Stimulated activated CD8-positive, alpha-beta memory T cell treated with anti-CD3 and anti-CD28 coated beads, Interleukin-4, amount 100 ng/mL, for 1 hour (primary cell): ENCODE measurements around the gene GRIN2C.
"Not testable (repeated sequence)": the region's sequence is repeated elsewhere in the genome, so short reads cannot be mapped to it uniquely, and the experiment has no call there.

Experiments
- DNase-seq, 2 donors: peaks; one replicate each; pipeline ENCODE4 v3.0.0-alpha.2; 2020; ENCODE audit warnings: low read depth in 2 of 2, low spot score in 1 of 2

GRIN2C gene

DNA sequence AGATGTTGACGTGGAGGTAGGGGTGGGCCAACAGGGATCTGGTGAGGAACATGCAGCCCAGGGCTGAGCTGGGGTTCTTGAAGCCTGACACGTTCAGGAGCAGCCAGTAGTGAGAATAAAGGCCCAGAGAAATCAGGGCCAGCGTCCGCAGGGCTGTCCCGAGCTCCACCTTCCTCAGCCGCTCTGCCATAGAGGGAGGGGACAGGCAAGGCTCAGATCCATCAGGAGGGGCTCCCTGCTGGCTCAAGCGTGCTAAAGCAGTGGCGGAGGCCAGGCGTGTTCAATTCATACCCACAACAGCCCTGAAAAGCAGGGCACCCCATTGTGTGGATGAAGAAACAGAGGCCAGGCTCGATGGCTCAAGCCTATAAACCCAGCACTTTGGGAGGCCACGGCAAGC, 21.4 kb upstream of the GRIN2C start:
- DNase-seq = no peak

- no peak for DNase-seq
These were observed 19.6 kb upstream of the GRIN2C start for GRCh38 chr17:74879308-74879707.

- DNase-seq = no peak
These were observed 19.0 kb upstream of the GRIN2C start for GRCh38 chr17:74878658-74879057.

DNA sequence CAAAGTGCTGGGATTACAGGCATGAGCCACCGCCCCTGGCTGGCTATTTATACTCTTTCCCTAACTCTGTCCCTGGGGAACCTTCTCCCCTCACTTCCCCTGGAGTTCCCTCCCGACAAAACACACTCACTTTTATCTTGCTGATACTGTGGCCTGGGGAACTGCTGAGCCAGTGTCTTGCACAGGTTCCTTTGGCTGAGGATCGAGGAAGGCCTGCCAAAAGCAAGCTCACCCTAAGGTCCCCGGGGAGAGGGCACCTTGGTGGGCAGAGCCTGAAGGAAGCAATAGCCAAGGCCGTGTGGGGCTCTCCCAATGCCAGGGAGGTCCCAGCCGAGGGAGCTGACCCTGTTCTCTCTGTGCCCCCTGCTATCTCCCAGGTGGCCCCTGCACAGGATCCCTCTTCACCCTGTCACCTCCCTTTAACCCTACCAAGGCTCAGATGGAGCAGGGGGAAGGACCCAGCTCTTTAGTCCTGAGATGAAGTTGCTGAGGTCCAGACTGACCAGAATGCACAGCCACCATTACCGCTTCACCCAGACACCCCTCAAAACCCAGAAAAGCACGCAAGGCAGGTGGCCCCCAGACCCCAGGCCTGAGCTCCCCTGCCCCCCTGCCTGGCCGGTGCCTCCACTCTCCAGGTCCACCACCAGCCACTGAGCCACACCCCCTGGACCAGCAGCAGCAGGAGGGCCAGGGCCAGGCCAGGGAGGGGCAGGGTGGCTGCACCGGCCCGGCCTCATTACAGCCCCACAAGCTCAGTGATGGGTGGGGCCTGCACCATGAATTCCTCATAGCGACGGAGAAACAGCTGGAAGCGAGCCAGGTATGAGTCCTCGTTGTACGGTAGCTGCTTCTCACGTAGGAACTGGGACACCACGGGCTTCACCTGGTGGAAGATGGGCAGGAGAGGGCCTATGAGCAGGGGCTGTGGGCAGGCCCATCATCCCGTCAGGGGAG, 18.2 kb upstream of the GRIN2C start:
- no peak for DNase-seq

GRCh38 chr17:74875977-74876593, 16.4 kb upstream of the GRIN2C start:
- DNase-seq = no peak

- DNase-seq = no peak
These were observed 15.7 kb upstream of the GRIN2C start for GRCh38 chr17:74875155-74875976.

DNA sequence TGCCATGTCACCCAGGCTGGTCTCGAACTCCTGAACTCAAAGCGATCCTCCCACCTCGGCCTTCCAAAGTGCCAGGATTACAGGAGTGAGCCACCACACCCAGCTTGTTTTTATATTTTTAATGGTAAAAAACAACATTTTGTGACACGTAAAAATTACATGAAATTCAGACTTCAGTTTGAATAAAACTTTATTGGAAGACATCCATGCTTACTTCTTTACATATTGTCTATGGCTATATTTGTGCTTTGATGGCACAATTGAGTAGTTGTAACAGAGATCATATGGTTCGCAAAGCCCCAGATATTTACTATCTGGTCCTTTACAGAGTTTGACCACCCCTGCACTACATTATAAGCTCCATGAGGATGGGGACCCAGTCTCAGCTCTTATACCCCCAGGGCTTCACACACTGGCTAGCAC, 14.9 kb upstream of the GRIN2C start:
- DNase-seq = no peak

- no peak for DNase-seq
These were observed 14.4 kb upstream of the GRIN2C start for GRCh38 chr17:74873874-74874614.

- peak; percentile 98 to 99 for DNase-seq
These were observed 13.6 kb upstream of the GRIN2C start for GRCh38 chr17:74873037-74873873.

GRCh38 chr17:74872313-74873036, 12.8 kb upstream of the GRIN2C start, which contains the start of gene FDXR:
TSS of gene FDXR (minus strand) at chr17:74872994. CDS start at chr17:74872944, 50 bp downstream.
- no peak for DNase-seq

DNA sequence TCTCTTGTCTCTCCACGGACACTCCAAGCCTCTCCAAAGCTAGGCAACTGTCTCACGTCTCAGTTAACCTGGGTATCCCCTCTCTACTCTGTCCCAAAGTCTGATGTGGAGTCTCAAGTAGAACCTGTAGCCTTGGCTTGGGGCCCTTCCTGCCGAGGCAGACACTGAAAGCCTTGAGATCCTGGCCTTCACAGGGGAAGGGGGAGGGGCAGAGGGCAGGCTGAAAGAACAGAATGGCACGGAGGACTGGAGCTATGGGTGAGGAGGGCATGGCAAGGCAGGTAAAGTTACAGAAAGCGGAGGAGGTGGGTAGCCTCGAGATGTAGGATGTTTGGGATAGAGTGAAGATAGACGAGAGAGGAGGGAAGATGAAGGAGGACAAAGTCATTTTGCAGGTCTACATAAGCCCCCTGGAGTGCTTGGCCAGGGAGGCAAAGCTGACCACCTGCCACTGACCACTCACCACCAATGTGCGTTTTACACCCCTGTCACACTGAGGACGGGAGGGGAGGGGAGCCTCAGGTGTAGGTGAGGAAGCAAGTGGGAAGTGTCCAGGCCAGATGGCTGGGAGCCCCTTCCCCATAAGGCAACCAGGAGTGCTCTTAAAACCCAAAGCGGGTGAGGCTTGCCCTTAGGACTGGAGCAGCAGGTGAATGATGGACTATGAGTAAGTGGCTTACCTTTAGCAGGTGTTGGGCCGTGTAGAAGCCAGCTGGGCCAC, 11.8 kb upstream of the GRIN2C start:
- no peak for DNase-seq

- DNase-seq = no peak
These were observed 10.8 kb upstream of the GRIN2C start for GRCh38 chr17:74870512-74870911.

GRCh38 chr17:74870028-74870427, 10.3 kb upstream of the GRIN2C start:
- not testable (repeated sequence) for DNase-seq

DNA sequence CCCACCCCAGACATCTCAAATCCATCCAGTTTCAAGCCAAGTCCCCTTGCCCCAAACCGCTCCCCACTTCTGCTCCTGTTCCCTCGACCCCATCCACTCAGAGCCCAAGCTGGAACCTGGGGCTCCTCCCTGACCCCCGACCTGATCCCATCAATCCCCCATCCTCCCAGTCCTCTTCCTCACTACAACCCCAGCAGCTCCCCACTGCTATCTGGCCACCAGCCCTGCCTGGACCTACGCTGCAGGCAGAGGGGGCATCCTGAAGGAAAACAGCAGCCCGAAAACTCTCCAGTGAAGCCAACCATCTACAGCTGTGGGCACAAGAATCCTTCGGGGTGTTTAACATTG, 9.2 kb upstream of the GRIN2C start:
- no peak for DNase-seq

DNA sequence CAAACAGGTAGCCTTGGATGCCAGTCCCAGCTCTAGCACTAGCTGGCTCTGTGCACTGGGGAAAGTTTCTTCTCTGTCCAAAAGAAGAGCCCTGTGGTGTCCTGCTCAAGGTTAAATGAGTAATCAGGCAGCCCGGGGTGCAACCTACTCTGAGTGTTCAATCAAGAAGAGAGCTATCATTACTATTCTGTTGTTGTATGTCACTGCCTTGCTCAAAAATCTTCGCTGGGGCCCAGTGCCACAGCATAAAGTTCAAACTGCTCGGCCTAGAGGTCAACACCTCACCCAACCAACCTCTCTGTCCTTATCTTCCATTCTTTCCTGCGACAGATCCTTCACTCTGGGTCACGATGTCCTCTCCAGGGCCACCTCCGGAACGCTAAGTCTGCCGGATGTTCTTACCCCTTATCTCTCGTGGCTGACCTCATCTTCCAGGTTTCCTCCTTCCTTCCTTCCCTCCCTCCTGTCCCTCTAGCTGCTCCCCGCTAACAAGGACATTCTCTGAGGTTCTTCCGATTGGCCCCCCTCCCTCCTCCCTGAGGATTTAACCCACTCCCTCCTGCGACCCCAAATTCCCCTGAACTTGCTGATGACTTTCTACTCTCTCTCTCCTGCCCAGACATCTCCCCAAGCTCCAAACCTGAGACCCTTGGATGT, 8.7 kb upstream of the GRIN2C start:
- DNase-seq = no peak

- DNase-seq = no peak
These were observed 6.6 kb upstream of the GRIN2C start for GRCh38 chr17:74866198-74866835.

GRCh38 chr17:74865504-74866197, 6.0 kb upstream of the GRIN2C start:
- DNase-seq = no peak
